Heart right ventricle (tissue), 16 donors: ENCODE measurements around the gene BRCA2. TPM values are rescaled to one million over a fixed set of nuclear protein-coding genes. Genes with fewer than 3 reads are reported as not detected.

Source experiments
- ATAC-seq, 8 donors: fragments of 200-7000 bp; cut with Tn5 transposase; one replicate each; pipeline ENCODE4 v1.9.1; 2020; ENCODE audit warnings: mild to moderate bottlenecking in 8 of 8, moderate library complexity in 8 of 8, moderate number of reproducible peaks in 1 of 8
- DNase-seq, 2 donors: peaks; one replicate each; pipeline ENCODE4 v3.0.0-alpha.2; 2020
- H3K27ac ChIP-seq, 10 donors: fragments of 200-600 bp; sonication (generic) in 2 of 10; one replicate each; pipeline versions ENCODE4 v1.5.0 to v1.8.0; 2020 to 2022; ENCODE audit warnings: mild to moderate bottlenecking in 3 of 10
- H3K27me3 ChIP-seq, 7 donors: fragments of 200-600 bp; one replicate each; pipeline ENCODE4 v1.8.0; 2021 to 2022; ENCODE audit warnings: mild to moderate bottlenecking in 2 of 7
- H3K36me3 ChIP-seq, 9 donors: fragments of 200-600 bp; sonication (generic) in 1 of 9; one replicate each; pipeline versions ENCODE4 v1.5.0 to v1.8.0; 2020 to 2022; ENCODE audit warnings: mild to moderate bottlenecking in 2 of 9
- H3K4me1 ChIP-seq, 9 donors: fragments of 200-600 bp; sonication (generic) in 1 of 9; one replicate each; pipeline versions ENCODE4 v1.5.0 to v1.8.0; 2020 to 2022; ENCODE audit warnings: mild to moderate bottlenecking in 4 of 9
- H3K4me3 ChIP-seq, 10 donors: fragments of 200-600 bp; sonication (generic) in 2 of 10; one replicate each; pipeline versions ENCODE4 v1.5.0 to v1.8.0; 2020 to 2022; ENCODE audit warnings: mild to moderate bottlenecking in 7 of 10, moderate library complexity in 2 of 10
- H3K9me3 ChIP-seq, 11 donors: fragments of 200-600 bp in 10 of 11; sonication (generic) in 2 of 11; one replicate each; pipeline versions ENCODE4 v1.5.0 to v1.8.0; 2013 to 2022; ENCODE audit warnings: mild to moderate bottlenecking in 2 of 11, control low read depth in 1 of 11, moderate library complexity in 1 of 11
- WGBS, 2 donors: extraction: QIAGEN DNeasy Blood & Tissue Kit; methylation state at CpG; one replicate each; pipeline ENCODE4 v1.1.7; 2013; ENCODE audit warnings: inconsistent platforms in 1 of 2; 5-methylcytosine and 5-hydroxymethylcytosine counted together
- intact Hi-C, 10 donors: fragments of 100-400 bp; cut with DNase I; formaldehyde crosslinking; loops; one replicate each; pipeline versions ENCODE4 v1.11.1 to v1.14.2; 2022
- polyA plus RNA-seq, 2 donors: library from polyadenylated mRNA; stranded (reverse); fragments of 200-250 nt; gene quantifications; one replicate each; pipeline ENCODE4 v1.2.3, GENCODE V29; 2013
- total RNA-seq, 10 donors: library from RNA; stranded (reverse); fragmentation: NEBNext Ultra II Directional in 3 of 10; extraction: Animal tissue kit (Norgen Biotek cat#: 25700) in 3 of 10; gene quantifications; one replicate each; pipeline versions ENCODE4 v1.2.1 to v1.2.4, GENCODE V29; 2021 to 2023
- TF ChIP-seq, protein P1 (sequence below), 9 donors: fragments of 200-600 bp; sonication (generic) in 2 of 9; IDR thresholded peaks; one replicate each; pipeline versions ENCODE4 v1.5.0 to v1.8.0; 2021 to 2022; ENCODE audit warnings: antibody characterized with exemption in 9 of 9, mild to moderate bottlenecking in 5 of 9, moderate library complexity in 1 of 9
- donor health status: Arrhythmogenic right ventricular cardiomyopathy.
- donor health status: ischemic (EF 13 %, LVEDD 7.1; RV severe dilation, severe dysfunction).
- donor health status: healthy with polysubstance abuse.
- donor health status: DM: no; HTN: yes; CAD: no.
- donor health status: DM: no; HTN: no; CAD: no.
- donor health status: ischemic (EF 25% LVEDD 6.9; RV normal size, moderate dysfunction).
- donor health status: ischemic (EF 25% LVEDD 5.7; RV mildly dilated, moderate dysfunction).
- donor health status: healthy.
- donor health status: DM: yes; HTN: yes; CAD: no.
- donor health status: Ischemic cardiomyopathy.
- donor health status: ischemic (EF 35%, LVEDD 5.7; RV mildly dilated, moderate dysfunction).
- donor health status: nonischemic (EF 11% LVEDD 7.7; RV severe dilation, severe dysfunction).
- donor health status: DM: yes; HTN: yes; CAD: no.
- donor health status: PGD.
- donor health status: ischemic (EF 29% LVEDD 5.4; RV normal size, mild dysfunction).
- donor health status: nonischemic (EF 23%, LVEDD 6.1; RV moderate dilation, normal function).

BRCA2 gene
- total and polyA plus RNA-seq, 12 donors = 0.04 to 2.3 (median 0.31) TPM

DNA sequence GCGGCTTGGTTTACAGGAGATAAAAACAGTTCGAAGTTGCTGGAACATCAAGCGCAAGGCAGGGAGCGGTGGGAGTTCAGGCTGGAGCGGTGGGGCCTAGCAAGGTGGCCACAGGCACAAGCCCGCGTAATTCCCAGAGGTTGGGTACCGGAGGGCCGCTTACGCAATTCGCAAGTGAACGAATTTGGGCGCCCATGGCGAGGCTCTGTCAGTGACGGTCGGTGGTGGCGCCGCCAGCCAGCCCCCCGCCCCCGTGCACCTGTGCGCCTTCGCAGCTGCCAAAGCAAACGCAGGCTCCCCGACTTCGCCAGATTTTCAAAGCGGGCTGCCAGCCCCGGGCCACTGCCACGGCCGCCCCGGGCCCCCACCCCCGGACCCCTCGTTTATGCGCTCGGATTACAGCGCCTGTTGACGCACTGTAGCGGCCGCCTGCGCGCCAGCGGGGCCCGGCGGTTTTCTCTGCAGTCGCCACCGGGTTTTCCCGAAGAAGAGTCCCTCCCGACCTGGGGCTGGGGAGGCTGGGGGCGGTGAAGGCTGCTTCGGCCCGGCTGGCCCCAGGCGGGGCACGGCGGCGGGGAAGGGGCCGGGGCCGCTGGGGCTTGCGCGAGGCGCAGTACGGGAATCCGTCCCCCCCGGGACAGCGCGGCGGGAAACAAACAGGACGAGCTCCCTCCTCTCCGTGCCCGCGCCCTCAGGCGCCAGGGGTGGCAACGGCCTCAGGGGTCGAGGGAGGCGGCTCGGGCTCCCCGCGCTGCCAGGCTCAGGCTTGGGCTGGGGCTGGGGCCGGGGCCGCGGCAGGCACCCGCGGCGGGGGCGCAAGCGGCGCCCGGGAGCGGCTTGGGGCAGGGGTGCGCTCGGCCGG, 111.9 kb downstream of the BRCA2 start:
- peak; percentile 31 to 34 for DNase-seq
- H3K9me3 ChIP-seq = no peaks in the 10 kb centered on the region
- H3K36me3 ChIP-seq = peaks cover 0 to 26% (median 0%) of the 10 kb centered on the region in 9 donors
- ATAC-seq = peak; percentile 27 to 59 (median 32)
- intact Hi-C loops = loop anchor here in 4 of 10 donors (2.0 to 10.0 kb wide), 3 partner anchors 102 to 112 kb away; partner anchors contain the start of gene N4BP2L2 (in 4 of the 4)
- peak overlapping the region; percentile 26 to 84 (median 77) for H3K4me3 ChIP-seq
- peaks cover 0 to 59% (median 26%) of the 10 kb centered on the region in 9 donors for H3K4me1 ChIP-seq
- TF ChIP-seq, protein P1, sequence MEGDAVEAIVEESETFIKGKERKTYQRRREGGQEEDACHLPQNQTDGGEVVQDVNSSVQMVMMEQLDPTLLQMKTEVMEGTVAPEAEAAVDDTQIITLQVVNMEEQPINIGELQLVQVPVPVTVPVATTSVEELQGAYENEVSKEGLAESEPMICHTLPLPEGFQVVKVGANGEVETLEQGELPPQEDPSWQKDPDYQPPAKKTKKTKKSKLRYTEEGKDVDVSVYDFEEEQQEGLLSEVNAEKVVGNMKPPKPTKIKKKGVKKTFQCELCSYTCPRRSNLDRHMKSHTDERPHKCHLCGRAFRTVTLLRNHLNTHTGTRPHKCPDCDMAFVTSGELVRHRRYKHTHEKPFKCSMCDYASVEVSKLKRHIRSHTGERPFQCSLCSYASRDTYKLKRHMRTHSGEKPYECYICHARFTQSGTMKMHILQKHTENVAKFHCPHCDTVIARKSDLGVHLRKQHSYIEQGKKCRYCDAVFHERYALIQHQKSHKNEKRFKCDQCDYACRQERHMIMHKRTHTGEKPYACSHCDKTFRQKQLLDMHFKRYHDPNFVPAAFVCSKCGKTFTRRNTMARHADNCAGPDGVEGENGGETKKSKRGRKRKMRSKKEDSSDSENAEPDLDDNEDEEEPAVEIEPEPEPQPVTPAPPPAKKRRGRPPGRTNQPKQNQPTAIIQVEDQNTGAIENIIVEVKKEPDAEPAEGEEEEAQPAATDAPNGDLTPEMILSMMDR (IDR thresholded peaks at IDR 0.05) = no peak
- H3K27me3 ChIP-seq = no peaks in the 10 kb centered on the region
- H3K27ac ChIP-seq = peak overlapping the region; percentile 82 to 97 (median 86)
- 1 to 2% methylated on average over 87 to 90 of the region's 90 CpGs for WGBS, 2 donors

DNA sequence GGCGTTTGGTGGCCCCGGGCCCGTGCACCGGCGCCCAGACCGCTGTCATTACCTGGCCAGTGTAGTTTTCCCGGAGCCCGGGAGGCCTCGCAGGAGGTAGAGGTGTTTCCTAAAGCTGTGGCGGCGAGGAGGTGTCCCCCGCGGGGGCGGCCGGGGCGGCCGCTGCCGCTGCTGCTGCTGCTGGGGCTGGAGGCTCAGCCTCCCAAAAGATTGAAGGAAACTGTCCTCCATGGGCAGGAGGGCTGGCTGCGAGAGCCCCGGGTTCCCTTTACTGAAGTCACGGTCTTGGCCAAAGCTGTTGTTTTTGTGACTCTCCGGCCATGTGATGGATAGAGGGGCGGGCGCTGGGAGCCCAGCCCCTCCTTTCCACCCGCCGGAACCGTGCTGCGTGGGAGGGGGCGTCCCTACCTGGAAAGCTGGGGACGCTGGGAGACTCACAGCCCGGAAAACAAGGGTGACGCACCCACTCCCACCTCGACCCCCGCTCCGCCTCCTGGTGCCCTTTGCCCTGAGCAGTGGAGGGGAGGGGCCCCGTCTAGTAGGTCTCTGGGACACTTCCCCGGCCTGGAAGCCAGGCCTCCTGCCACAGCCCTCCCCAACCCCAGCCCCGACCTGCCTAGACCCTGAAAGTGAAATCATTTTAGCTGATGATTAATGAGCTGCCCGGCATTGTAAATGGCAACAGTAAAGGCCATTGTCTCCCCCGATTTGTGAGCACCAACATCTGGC, 112.7 kb downstream of the BRCA2 start, which contains the start of gene N4BP2L1:
N4BP2L1 (minus strand) TSS at position 279 of the 729 bp plus-strand sequence; CDS start at position 231, 48 bp downstream.
- H3K4me3 ChIP-seq = peak within 1 kb of the TSS; percentile 26 to 84 (median 77)
- peaks cover 0 to 59% (median 26%) of the 10 kb centered on the region in 9 donors for H3K4me1 ChIP-seq
- DNase-seq (peak; percentile 72 to 79), ATAC-seq (peak; percentile 79 to 89 (median 88))
- H3K9me3 ChIP-seq = no peaks in the 10 kb centered on the region
- H3K27me3 ChIP-seq = no peaks in the 10 kb centered on the region
- intact Hi-C loops = loop anchor here in 5 of 10 donors (2.0 to 10.0 kb wide), 3 partner anchors 103 to 111 kb away; partner anchors contain the start of gene N4BP2L2 (in 5 of the 5)
- 2 to 3% methylated on average over 40 of the region's 40 CpGs for WGBS, 2 donors
- TF ChIP-seq, protein P1 (IDR thresholded peaks at IDR 0.05) = no peak
- H3K36me3 ChIP-seq = peaks cover 0 to 30% (median 0%) of the 10 kb centered on the region in 9 donors
- peak within 1 kb of the TSS; percentile 82 to 97 (median 86) for H3K27ac ChIP-seq

- DNase-seq (no peak), ATAC-seq (peak in 3 of 8 donors; percentile 35 to 41 (median 37))
- intact Hi-C loops = loop anchor here in 4 of 10 donors (2.0 to 10.0 kb wide), 3 partner anchors 104 to 110 kb away; partner anchors contain the start of gene N4BP2L2 (in 4 of the 4)
- Histone ChIP-seq H3K4me3 (peak overlapping the region; percentile 26 to 84 (median 77)), H3K36me3 (peaks cover 0 to 32% (median 0%) of the 10 kb centered on the region in 9 donors), H3K9me3 (no peaks in the 10 kb centered on the region), H3K4me1 (peaks cover 0 to 55% (median 26%) of the 10 kb centered on the region in 9 donors), H3K27me3 (no peaks in the 10 kb centered on the region), H3K27ac (peak overlapping the region; percentile 82 to 97 (median 86))
- WGBS, 2 donors = 46 to 58% methylated on average over 9 of the region's 9 CpGs
- TF ChIP-seq, protein P1 (IDR thresholded peaks at IDR 0.05) = no peak
These were observed 113.5 kb downstream of the BRCA2 start for GRCh38 chr13:32428581-32429432.
